HG03060 (cell line): ENCODE data around the gene ANAPC1.
"Not testable (repeated sequence)": the region's sequence is repeated elsewhere in the genome, so short reads cannot be mapped to it uniquely, and the experiment has no call there.

Source experiments
- ATAC-seq: cut with Tn5 transposase; IDR thresholded peaks from one replicate; pipeline ENCODE4 v1.9.1; 2021; ENCODE audit warnings: low read depth, moderate number of reproducible peaks; ENCODE audit not compliant: unreplicated experiment

The ANAPC1 gene

GRCh38 chr2:111741517-111741916 is 142.5 kb downstream of the ANAPC1 start:
- ATAC-seq = not testable (repeated sequence)

- ATAC-seq = not testable (repeated sequence)
These were observed 147.9 kb downstream of the ANAPC1 start for GRCh38 chr2:111735838-111736721.

- ATAC-seq = not testable (repeated sequence)
These were observed 148.6 kb downstream of the ANAPC1 start for GRCh38 chr2:111735420-111735819.

DNA sequence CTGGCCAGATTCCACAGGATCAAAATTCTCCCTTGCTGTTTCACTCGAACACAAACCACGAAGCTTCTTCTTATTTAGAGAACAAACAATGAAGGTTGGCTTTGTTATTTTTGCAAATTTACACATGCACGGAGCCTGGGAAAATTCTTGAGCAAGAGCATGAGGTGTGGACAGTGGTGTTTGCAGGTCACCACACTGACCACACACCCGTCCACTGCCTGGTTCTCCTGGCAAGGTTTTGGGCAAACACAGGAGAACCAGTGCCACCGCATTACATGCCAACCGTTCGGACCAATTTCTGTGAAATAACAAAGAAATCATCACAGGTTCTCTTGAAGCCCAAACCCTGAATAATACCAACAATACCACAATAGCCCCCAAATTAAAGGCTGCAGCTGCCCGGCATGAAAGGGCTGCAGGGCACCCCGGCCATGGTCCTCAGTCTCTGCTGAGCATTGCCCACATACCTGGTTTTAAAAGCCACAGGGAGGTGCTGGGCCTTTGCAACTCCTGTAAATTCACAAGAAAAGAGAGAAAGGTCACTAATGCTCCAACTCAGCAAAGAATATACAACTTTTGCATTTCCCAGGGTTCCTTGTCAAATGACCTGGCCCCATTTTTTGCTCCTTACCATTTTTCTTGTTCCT is 154.1 kb downstream of the ANAPC1 start:
- not testable (repeated sequence) for ATAC-seq

DNA sequence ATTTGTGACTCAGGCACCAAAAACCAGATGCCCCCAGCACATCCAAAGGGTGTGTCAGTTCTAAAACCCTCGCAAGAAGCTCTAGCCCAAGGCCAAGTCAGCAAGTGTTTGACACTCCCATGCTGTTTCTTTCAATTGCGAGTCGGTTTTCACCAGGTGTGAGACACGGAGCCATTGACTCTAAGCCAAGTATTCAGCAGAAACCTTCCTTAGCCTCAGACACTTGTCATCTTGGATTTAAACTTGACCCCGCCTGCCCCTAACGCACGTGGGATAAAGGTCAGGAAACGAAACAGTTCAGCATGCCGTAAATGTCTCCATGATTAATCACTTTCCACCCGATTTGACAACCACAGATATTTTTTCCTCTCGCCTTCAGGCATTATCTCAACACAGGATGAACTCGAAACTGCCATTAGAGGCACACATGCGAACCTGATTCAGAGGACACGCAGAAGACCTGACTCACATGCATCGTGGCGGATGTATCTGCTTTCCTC is 156.3 kb downstream of the ANAPC1 start:
- not testable (repeated sequence) for ATAC-seq

DNA sequence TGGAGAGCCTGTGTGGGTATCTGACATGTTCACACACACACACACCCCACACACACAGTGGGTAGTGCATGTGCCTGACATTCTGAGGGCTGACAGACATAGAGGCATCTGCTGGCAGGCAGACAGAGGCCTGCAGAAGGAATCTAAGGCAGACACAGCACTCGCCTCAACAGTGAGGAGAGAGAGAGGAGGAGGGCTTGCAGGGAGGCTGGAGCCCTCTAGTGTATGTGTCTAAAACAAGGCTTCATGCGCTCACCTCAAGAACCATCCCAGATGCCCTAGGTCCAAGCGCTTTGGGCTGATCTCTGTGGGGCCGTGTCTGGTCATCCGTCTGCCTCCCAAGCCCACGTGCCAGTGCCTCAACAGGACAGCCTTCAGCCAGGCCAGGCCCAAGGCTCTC is 158.3 kb downstream of the ANAPC1 start:
- not testable (repeated sequence) for ATAC-seq

GRCh38 chr2:111719610-111720009 is 164.4 kb downstream of the ANAPC1 start:
- not testable (repeated sequence) for ATAC-seq
